ENCODE results near the gene PBX1.

DNA sequence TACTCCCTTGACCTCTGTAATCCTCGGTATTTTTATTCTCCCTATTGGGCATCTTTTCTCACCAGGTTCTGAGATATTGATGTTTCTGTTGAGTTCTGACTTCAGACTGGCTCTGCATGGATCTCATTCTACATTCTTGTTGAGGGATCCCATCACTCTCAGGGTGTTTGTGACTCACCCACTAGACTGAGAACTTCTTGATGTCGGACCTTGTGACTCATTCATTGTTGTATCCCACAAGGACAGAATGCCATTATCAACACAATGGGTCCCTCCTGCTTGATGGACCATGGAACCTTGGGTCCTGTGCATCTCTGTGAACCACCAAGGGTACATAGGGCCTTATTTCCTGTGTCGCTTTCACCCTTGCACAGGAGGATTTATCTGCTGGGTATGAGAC is 174.1 kb downstream of the PBX1 start:
- TF ChIP-seq, protein P1, sequence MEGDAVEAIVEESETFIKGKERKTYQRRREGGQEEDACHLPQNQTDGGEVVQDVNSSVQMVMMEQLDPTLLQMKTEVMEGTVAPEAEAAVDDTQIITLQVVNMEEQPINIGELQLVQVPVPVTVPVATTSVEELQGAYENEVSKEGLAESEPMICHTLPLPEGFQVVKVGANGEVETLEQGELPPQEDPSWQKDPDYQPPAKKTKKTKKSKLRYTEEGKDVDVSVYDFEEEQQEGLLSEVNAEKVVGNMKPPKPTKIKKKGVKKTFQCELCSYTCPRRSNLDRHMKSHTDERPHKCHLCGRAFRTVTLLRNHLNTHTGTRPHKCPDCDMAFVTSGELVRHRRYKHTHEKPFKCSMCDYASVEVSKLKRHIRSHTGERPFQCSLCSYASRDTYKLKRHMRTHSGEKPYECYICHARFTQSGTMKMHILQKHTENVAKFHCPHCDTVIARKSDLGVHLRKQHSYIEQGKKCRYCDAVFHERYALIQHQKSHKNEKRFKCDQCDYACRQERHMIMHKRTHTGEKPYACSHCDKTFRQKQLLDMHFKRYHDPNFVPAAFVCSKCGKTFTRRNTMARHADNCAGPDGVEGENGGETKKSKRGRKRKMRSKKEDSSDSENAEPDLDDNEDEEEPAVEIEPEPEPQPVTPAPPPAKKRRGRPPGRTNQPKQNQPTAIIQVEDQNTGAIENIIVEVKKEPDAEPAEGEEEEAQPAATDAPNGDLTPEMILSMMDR (IDR thresholded peaks at IDR 0.05), result no peak
- no peak for TF ChIP-seq POLR2AphosphoS5 (IDR thresholded peaks at IDR 0.05)

Measured in breast epithelium (tissue), 3 donors.